DOHH2 (cell line): ENCODE results near the gene ZNF157.

Source experiments
- H3F3A ChIP-seq: fragments of 200-600 bp; sonication (generic), shearing (Covaris generic); 2 replicates; pipeline ENCODE4 v1.6.0; 2016; ENCODE audit warnings: antibody characterized with exemption, mild to moderate bottlenecking; ENCODE audit not compliant: control insufficient read depth, insufficient read depth
- H3K27ac ChIP-seq: fragments of 200-600 bp; sonication (generic); 2 replicates; pipeline ENCODE4 v1.5.1; 2014; ENCODE audit warnings: low read depth, mild to moderate bottlenecking, low read length, moderate library complexity
- H3K27me3 ChIP-seq: fragments of 200-600 bp; sonication (generic); 2 replicates; pipeline ENCODE4 v1.6.1; 2014; ENCODE audit warnings: mild to moderate bottlenecking, low read length, mixed read lengths; ENCODE audit not compliant: control insufficient read depth
- H3K36me3 ChIP-seq: fragments of 200-600 bp; sonication (generic); 2 replicates; pipeline ENCODE4 v1.6.1; 2014; ENCODE audit warnings: mild to moderate bottlenecking, low read length, moderate library complexity, mixed read lengths; ENCODE audit not compliant: control insufficient read depth
- H3K4me1 ChIP-seq: fragments of 200-600 bp; sonication (generic); 2 replicates; pipeline ENCODE4 v1.6.1; 2014; ENCODE audit warnings: mild to moderate bottlenecking, low read length, mixed read lengths; ENCODE audit not compliant: control insufficient read depth
- H3K4me2 ChIP-seq: fragments of 200-600 bp; sonication (generic); 2 replicates; pipeline ENCODE4 v1.6.0; 2014; ENCODE audit warnings: mild to moderate bottlenecking, low read length, moderate library complexity
- H3K4me3 ChIP-seq: fragments of 200-600 bp; sonication (generic); 2 replicates; pipeline ENCODE4 v1.5.1; 2014; ENCODE audit warnings: mild to moderate bottlenecking, low read length, mixed read lengths
- H3K79me2 ChIP-seq: fragments of 200-600 bp; sonication (generic); 2 replicates; pipeline ENCODE4 v1.6.1; 2014; ENCODE audit warnings: mild to moderate bottlenecking, low read length, mixed read lengths; ENCODE audit not compliant: control insufficient read depth
- H3K9me2 ChIP-seq: fragments of 200-600 bp; sonication (generic); replicated peaks from 2 replicates; pipeline ENCODE4 v1.6.1; 2014; ENCODE audit warnings: mild to moderate bottlenecking, low read length, mixed read lengths; ENCODE audit not compliant: control insufficient read depth
- H3K9me3 ChIP-seq: fragments of 200-600 bp; sonication (generic); 2 replicates; pipeline ENCODE4 v1.6.1; 2014; ENCODE audit warnings: antibody characterized with exemption, low read length, mixed read lengths; ENCODE audit not compliant: control insufficient read depth, insufficient read depth
- H4K20me1 ChIP-seq: fragments of 200-600 bp; sonication (generic); 2 replicates; pipeline ENCODE4 v1.6.0; 2014; ENCODE audit warnings: low read depth, mild to moderate bottlenecking, antibody characterized with exemption, low read length, moderate library complexity; ENCODE audit not compliant: control insufficient read depth, insufficient read depth
- EZH2phosphoT487 ChIP-seq: fragments of 200-600 bp; sonication (generic); IDR thresholded peaks from 2 replicates; pipeline ENCODE4 v1.6.1; 2017; ENCODE audit warnings: borderline replicate concordance, mild to moderate bottlenecking, antibody characterized with exemption, low read length, moderate library complexity, mixed read lengths
- TF ChIP-seq, protein P1 (sequence below): fragments of 200-600 bp; sonication (generic); IDR thresholded peaks from one replicate; pipeline ENCODE4 v1.5.1; 2014; ENCODE audit warnings: antibody characterized with exemption, mild to moderate bottlenecking, low read depth, low read length; ENCODE audit not compliant: poor library complexity, severe bottlenecking

ZNF157 gene

DNA sequence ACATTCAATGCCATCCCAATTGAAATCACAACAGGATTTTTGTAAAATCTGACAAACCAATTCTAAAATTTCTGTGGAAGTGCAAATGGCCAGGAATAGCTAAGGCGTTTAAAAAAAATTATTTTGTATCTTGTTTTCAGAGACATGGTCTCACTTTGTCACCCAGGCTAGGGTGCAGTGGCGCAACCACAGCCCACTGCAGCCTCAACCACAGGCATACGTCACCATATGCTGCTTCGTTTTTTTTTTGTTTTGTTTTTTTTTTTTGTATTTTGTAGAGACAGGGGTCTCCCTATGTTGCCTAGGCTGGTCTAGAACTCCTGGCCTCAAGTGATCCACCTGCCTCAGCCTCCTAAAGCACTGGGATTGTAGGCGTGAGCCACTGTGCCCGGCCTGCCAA lies 88.2 kb downstream of the ZNF157 start:
- Histone ChIP-seq H3K4me1 (no peaks in the 10 kb centered on the region), H3K4me3 (no peak overlapping the region), H3F3A (no peaks in the 10 kb centered on the region), H3K27me3 (no peaks in the 10 kb centered on the region), H3K27ac (no peak overlapping the region), H4K20me1 (no peaks in the 10 kb centered on the region), H3K9me3 (no peaks in the 10 kb centered on the region), H3K9me2 (no peaks in the 10 kb centered on the region), H3K4me2 (no peak overlapping the region), H3K79me2 (no peaks in the 10 kb centered on the region), H3K36me3 (peaks cover 18% of the 10 kb centered on the region)
- TF ChIP-seq, protein P1, sequence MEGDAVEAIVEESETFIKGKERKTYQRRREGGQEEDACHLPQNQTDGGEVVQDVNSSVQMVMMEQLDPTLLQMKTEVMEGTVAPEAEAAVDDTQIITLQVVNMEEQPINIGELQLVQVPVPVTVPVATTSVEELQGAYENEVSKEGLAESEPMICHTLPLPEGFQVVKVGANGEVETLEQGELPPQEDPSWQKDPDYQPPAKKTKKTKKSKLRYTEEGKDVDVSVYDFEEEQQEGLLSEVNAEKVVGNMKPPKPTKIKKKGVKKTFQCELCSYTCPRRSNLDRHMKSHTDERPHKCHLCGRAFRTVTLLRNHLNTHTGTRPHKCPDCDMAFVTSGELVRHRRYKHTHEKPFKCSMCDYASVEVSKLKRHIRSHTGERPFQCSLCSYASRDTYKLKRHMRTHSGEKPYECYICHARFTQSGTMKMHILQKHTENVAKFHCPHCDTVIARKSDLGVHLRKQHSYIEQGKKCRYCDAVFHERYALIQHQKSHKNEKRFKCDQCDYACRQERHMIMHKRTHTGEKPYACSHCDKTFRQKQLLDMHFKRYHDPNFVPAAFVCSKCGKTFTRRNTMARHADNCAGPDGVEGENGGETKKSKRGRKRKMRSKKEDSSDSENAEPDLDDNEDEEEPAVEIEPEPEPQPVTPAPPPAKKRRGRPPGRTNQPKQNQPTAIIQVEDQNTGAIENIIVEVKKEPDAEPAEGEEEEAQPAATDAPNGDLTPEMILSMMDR = no peak
- no peak for TF ChIP-seq EZH2phosphoT487

DNA sequence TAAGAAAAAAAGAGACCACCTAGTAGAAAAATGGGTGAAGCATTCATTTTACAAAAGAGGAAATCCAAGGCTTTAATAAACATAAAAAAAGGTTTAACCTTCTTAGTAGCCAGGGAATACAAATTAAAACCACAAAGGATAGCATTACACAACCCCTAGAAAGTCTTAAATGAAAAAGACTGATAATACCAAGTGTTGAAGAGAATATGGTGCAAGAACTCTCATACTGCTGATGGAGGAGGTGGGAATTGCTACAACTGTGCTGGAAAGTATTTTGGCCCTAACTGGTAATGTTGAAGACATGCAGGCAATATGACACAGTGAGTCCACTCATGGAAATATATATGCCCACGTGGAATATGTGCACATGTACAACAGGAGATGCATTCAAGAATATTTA lies 90.2 kb downstream of the ZNF157 start:
- no peaks in the 10 kb centered on the region for H3K9me3 ChIP-seq
- no peak overlapping the region for H3K27ac ChIP-seq
- H3K4me3 ChIP-seq = no peak overlapping the region
- no peaks in the 10 kb centered on the region for H4K20me1 ChIP-seq
- H3F3A ChIP-seq = no peaks in the 10 kb centered on the region
- no peaks in the 10 kb centered on the region for H3K79me2 ChIP-seq
- TF ChIP-seq, protein P1 = no peak
- no peak for TF ChIP-seq EZH2phosphoT487
- no peak overlapping the region for H3K4me2 ChIP-seq
- no peaks in the 10 kb centered on the region for H3K27me3 ChIP-seq
- no peaks in the 10 kb centered on the region for H3K9me2 ChIP-seq
- no peaks in the 10 kb centered on the region for H3K4me1 ChIP-seq
- H3K36me3 ChIP-seq = peaks cover 8% of the 10 kb centered on the region
